GM23338 (cell line): ENCODE results near the gene IGF1. TPM values are rescaled to one million over a fixed set of nuclear protein-coding genes. Genes with fewer than 3 reads are reported as not detected.

ENCODE experiments used
- ATAC-seq: fragments of 200-7000 bp; cut with Tn5 transposase; 3 replicates; pipeline ENCODE4 v1.9.1; 2020
- DNase-seq: peaks from one replicate; pipeline ENCODE4 v3.0.0-alpha.2; 2015; ENCODE audit warnings: low spot score
- H2AFZ ChIP-seq: fragments of 200-600 bp; sonication (generic); 2 replicates; pipeline ENCODE4 v1.8.0; 2016; ENCODE audit warnings: antibody characterized with exemption, mild to moderate bottlenecking, moderate library complexity
- H3F3A ChIP-seq: fragments of 200-600 bp; sonication (generic); replicated peaks from 2 replicates; pipeline ENCODE4 v1.8.0; 2017; ENCODE audit warnings: antibody characterized with exemption, mixed run types, low read depth
- H3K27ac ChIP-seq: fragments of 200-600 bp; sonication (generic); 2 replicates; pipeline ENCODE4 v1.6.1; 2016; ENCODE audit warnings: low read depth
- H3K27me3 ChIP-seq: fragments of 200-600 bp; sonication (generic); 2 replicates; pipeline ENCODE4 v1.8.0; 2016; ENCODE audit warnings: mild to moderate bottlenecking, mixed run types, moderate library complexity; ENCODE audit not compliant: insufficient read depth
- H3K36me3 ChIP-seq: fragments of 200-600 bp; sonication (generic); 2 replicates; pipeline ENCODE4 v1.8.0; 2016; ENCODE audit warnings: mild to moderate bottlenecking; ENCODE audit not compliant: insufficient read depth
- H3K4me1 ChIP-seq: fragments of 200-600 bp; sonication (generic); 2 replicates; pipeline ENCODE4 v1.8.0; 2016; ENCODE audit warnings: mild to moderate bottlenecking, moderate library complexity; ENCODE audit not compliant: insufficient read depth
- H3K4me2 ChIP-seq: fragments of 200-600 bp; sonication (generic); 2 replicates; pipeline ENCODE4 v1.7.1; 2017; ENCODE audit warnings: mixed run types
- H3K4me3 ChIP-seq: fragments of 200-600 bp; sonication (generic); 2 replicates; pipeline ENCODE4 v1.6.1; 2016; ENCODE audit warnings: mixed run types
- H3K79me2 ChIP-seq: fragments of 200-600 bp; sonication (generic); replicated peaks from 2 replicates; pipeline ENCODE4 v1.8.0; 2017; ENCODE audit warnings: mild to moderate bottlenecking; ENCODE audit not compliant: insufficient read depth
- H3K9me2 ChIP-seq: fragments of 200-600 bp; sonication (generic); 2 replicates; pipeline ENCODE4 v1.8.0; 2017; ENCODE audit not compliant: insufficient read depth
- H4K20me1 ChIP-seq: fragments of 200-600 bp; sonication (generic); replicated peaks from 2 replicates; pipeline ENCODE4 v1.8.0; 2017; ENCODE audit warnings: mild to moderate bottlenecking; ENCODE audit not compliant: insufficient read depth
- H3K27ac Mint-ChIP-seq: 2 replicates; pipeline ENCODE4 v1.8.0; 2020; ENCODE audit warnings: inconsistent platforms, mild to moderate bottlenecking, moderate library complexity, mixed read lengths
- H3K27me3 Mint-ChIP-seq: 3 replicates; pipeline ENCODE4 v1.8.0; 2022; ENCODE audit warnings: low read depth, mild to moderate bottlenecking, moderate library complexity, mixed read lengths, inconsistent platforms; ENCODE audit not compliant: insufficient read depth, poor library complexity
- H3K36me3 Mint-ChIP-seq: 3 replicates; pipeline ENCODE4 v1.8.0; 2021; ENCODE audit warnings: low read depth, mild to moderate bottlenecking, inconsistent platforms, moderate library complexity, mixed read lengths
- H3K4me1 Mint-ChIP-seq: 3 replicates; pipeline ENCODE4 v1.8.0; 2020; ENCODE audit warnings: mild to moderate bottlenecking, inconsistent platforms, mixed read lengths
- H3K4me3 Mint-ChIP-seq: 3 replicates; pipeline ENCODE4 v1.8.0; 2021; ENCODE audit warnings: moderate library complexity, mild to moderate bottlenecking, inconsistent platforms, mixed read lengths
- H3K9me3 Mint-ChIP-seq: 3 replicates; pipeline ENCODE4 v1.8.0; 2020; ENCODE audit warnings: moderate library complexity, mild to moderate bottlenecking, inconsistent platforms, mixed read lengths
- EZH2 ChIP-seq: fragments of 200-600 bp; sonication (generic); IDR thresholded peaks from one replicate; pipeline ENCODE4 v1.8.0; 2017; ENCODE audit warnings: antibody characterized with exemption, mild to moderate bottlenecking, low read depth; ENCODE audit not compliant: unreplicated experiment
- EZH2phosphoT487 ChIP-seq: fragments of 200-600 bp; sonication (generic); IDR thresholded peaks from one replicate; pipeline ENCODE4 v1.8.1; 2018; ENCODE audit warnings: antibody characterized with exemption; ENCODE audit not compliant: unreplicated experiment
- JUNB ChIP-seq: IDR thresholded peaks from one replicate; pipeline ENCODE4 v1.6.1; 2016; ENCODE audit warnings: antibody characterized with exemption; ENCODE audit not compliant: unreplicated experiment
- NANOG ChIP-seq: IDR thresholded peaks from 2 replicates; pipeline ENCODE4 v1.6.1; 2016; ENCODE audit warnings: antibody characterized with exemption, borderline replicate concordance
- POLR2AphosphoS5 ChIP-seq: IDR thresholded peaks from 2 replicates; pipeline ENCODE4 v1.6.1; 2016; ENCODE audit warnings: antibody characterized with exemption, low read depth
- STAT1 ChIP-seq: IDR thresholded peaks from one replicate; pipeline ENCODE4 v1.6.1; 2016; ENCODE audit warnings: antibody characterized with exemption; ENCODE audit not compliant: unreplicated experiment
- ZNF114 ChIP-seq: fragments of 250-450 bp; sonication (Bioruptor Pico); IDR thresholded peaks from 2 replicates; pipeline ENCODE4 v1.5.0; 2020; ENCODE audit warnings: mild to moderate bottlenecking, moderate library complexity
- ZNF331 ChIP-seq: fragments of 250-450 bp; sonication (Bioruptor Pico); IDR thresholded peaks from 2 replicates; pipeline ENCODE4 v1.5.0; 2020; ENCODE audit warnings: low read depth, mild to moderate bottlenecking, moderate library complexity
- polyA plus RNA-seq: library from polyadenylated mRNA; unstranded; fragments of >200 nt; fragmentation: Nextera tagmentation; extraction: Ambion mirVana; gene quantifications from 2 replicates; pipeline ENCODE4 v1.2.1, GENCODE V29; 2016
- total RNA-seq: library from RNA; depleted of rRNA; stranded (reverse); fragments of >200 nt; shearing (Covaris generic); gene quantifications from 2 replicates; pipeline ENCODE4 v1.2.3, GENCODE V29; 2014
- TF ChIP-seq, protein P1 (sequence below), 2 experiments: fragments of 200-600 bp in 1 of 2; sonication (generic) in 1 of 2; conservative IDR thresholded peaks; 2 replicates each; pipeline versions ENCODE4 v1.5.1 to v1.6.1; 2016 to 2017; ENCODE audit warnings: antibody characterized with exemption in 2 of 2, low read depth in 2 of 2, mild to moderate bottlenecking in 2 of 2, moderate library complexity in 1 of 2
- TF ChIP-seq, protein P2 (sequence below): IDR thresholded peaks from one replicate; pipeline ENCODE4 v1.6.1; 2018; ENCODE audit warnings: antibody characterized with exemption; ENCODE audit not compliant: unreplicated experiment

The IGF1 gene
- total and polyA plus RNA-seq, 2 experiments from 2014 or later, result 0.29 TPM; not detected in 1

GRCh38 chr12:102351322-102351721 is 129.0 kb downstream of the IGF1 start (continued):
- TF ChIP-seq, protein P1, sequence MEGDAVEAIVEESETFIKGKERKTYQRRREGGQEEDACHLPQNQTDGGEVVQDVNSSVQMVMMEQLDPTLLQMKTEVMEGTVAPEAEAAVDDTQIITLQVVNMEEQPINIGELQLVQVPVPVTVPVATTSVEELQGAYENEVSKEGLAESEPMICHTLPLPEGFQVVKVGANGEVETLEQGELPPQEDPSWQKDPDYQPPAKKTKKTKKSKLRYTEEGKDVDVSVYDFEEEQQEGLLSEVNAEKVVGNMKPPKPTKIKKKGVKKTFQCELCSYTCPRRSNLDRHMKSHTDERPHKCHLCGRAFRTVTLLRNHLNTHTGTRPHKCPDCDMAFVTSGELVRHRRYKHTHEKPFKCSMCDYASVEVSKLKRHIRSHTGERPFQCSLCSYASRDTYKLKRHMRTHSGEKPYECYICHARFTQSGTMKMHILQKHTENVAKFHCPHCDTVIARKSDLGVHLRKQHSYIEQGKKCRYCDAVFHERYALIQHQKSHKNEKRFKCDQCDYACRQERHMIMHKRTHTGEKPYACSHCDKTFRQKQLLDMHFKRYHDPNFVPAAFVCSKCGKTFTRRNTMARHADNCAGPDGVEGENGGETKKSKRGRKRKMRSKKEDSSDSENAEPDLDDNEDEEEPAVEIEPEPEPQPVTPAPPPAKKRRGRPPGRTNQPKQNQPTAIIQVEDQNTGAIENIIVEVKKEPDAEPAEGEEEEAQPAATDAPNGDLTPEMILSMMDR (conservative IDR thresholded peaks at IDR 0.05; ENCODE audit: low read depth in 2 of 2), result no peak
- no peak for TF ChIP-seq ZNF331 (CRISPR knock-in tag)

DNA sequence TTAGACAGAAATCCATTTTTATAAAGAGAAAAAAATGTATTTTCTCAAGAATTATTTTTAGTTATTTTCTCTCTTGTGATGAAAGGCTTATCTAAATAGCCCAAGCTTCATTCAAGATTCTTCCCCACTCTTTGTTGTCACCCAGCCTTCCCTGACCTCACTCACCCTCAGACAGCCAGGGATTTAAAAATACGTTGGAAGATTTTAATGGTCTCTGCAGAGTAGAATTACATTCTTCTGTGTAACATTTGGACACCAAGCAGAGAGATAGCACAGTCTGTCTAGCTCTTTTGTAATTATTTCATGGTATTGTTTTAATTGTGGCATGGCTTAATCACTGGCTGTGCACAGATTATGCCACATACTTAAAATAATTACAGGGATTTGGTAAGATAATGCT is 130.3 kb downstream of the IGF1 start:
- no peaks in the 10 kb centered on the region for H3K36me3 ChIP-seq
- ATAC-seq, result no peak
- no peak overlapping the region for H3K4me3 Mint-ChIP-seq

More for the DNA sequence above, 130.3 kb downstream of the IGF1 start:
- Mint-ChIP-seq H3K27ac (no peak overlapping the region), H3K4me1 (no peaks in the 10 kb centered on the region), H3K36me3 (peaks cover 10% of the 10 kb centered on the region; the same call in 2 of the 3 replicates), H3K9me3 (peaks cover 29% of the 10 kb centered on the region), H3K27me3 (no peaks in the 10 kb centered on the region)
- no peaks in the 10 kb centered on the region for H3F3A ChIP-seq
- no peaks in the 10 kb centered on the region for H3K79me2 ChIP-seq
- no peak overlapping the region for H2AFZ ChIP-seq
- H3K4me2 ChIP-seq, result no peak overlapping the region
- no peak overlapping the region for H3K27ac ChIP-seq
- no peaks in the 10 kb centered on the region for H3K27me3 ChIP-seq
- no peaks in the 10 kb centered on the region for H4K20me1 ChIP-seq
- no peak overlapping the region for H3K4me3 ChIP-seq
- no peak for TF ChIP-seq JUNB
- no peak for TF ChIP-seq EZH2
- TF ChIP-seq, protein P1 (conservative IDR thresholded peaks at IDR 0.05; ENCODE audit: low read depth in 2 of 2), result no peak
- TF ChIP-seq EZH2phosphoT487, result no peak
- TF ChIP-seq STAT1, result no peak
- no peak for TF ChIP-seq POLR2AphosphoS5
- no peak for TF ChIP-seq ZNF114 (CRISPR knock-in tag)
- TF ChIP-seq ZNF331 (CRISPR knock-in tag), result no peak
- no peak for TF ChIP-seq NANOG
- TF ChIP-seq, protein P2, sequence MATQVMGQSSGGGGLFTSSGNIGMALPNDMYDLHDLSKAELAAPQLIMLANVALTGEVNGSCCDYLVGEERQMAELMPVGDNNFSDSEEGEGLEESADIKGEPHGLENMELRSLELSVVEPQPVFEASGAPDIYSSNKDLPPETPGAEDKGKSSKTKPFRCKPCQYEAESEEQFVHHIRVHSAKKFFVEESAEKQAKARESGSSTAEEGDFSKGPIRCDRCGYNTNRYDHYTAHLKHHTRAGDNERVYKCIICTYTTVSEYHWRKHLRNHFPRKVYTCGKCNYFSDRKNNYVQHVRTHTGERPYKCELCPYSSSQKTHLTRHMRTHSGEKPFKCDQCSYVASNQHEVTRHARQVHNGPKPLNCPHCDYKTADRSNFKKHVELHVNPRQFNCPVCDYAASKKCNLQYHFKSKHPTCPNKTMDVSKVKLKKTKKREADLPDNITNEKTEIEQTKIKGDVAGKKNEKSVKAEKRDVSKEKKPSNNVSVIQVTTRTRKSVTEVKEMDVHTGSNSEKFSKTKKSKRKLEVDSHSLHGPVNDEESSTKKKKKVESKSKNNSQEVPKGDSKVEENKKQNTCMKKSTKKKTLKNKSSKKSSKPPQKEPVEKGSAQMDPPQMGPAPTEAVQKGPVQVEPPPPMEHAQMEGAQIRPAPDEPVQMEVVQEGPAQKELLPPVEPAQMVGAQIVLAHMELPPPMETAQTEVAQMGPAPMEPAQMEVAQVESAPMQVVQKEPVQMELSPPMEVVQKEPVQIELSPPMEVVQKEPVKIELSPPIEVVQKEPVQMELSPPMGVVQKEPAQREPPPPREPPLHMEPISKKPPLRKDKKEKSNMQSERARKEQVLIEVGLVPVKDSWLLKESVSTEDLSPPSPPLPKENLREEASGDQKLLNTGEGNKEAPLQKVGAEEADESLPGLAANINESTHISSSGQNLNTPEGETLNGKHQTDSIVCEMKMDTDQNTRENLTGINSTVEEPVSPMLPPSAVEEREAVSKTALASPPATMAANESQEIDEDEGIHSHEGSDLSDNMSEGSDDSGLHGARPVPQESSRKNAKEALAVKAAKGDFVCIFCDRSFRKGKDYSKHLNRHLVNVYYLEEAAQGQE, result no peak
- H3K9me2 ChIP-seq, result no peaks in the 10 kb centered on the region; the same call in 1 of the 2 replicates
- no peak for DNase-seq
- H3K4me1 ChIP-seq, result no peaks in the 10 kb centered on the region
